ENCODE data around the gene MT1H.
"Not testable (repeated sequence)": the region's sequence is repeated elsewhere in the genome, so short reads cannot be mapped to it uniquely, and the experiment has no call there.

Gene MT1H

DNA sequence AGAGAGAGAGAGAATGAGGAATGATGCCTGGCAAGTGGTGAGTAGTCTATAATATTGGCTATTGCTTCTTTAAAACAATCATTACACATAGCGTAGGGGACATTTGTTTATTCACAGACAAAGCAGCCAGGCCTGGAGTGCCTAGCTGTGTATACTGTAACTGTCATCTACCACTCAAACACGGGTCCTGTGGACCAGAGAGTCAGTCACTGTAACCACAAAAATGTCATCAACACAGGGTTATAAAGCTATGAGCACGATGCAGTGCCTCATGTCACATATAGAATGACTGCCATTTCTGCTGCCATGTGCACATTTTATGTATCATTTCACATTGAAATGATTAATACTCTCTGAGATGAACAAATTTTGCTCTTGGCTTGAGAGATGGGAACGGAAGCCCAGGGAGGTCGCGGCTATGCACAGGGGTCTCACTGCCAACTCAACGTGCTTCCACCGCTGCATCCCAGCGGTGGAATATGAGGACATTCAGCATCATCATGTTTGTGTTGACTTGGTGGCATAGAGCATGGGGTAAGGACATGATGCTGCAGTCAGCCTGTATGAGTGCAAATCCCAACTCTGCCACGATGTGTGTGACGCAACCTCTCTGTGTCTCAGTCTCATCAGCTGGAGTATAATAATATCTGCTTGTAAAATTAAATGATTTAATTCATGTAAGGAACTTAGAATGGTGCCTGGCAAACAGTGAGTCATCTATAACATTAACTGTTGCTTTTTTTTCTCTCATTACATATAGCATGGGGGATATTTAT, 3.3 kb downstream of the MT1H start:
- Histone ChIP-seq H3K36me3 (replicated peaks; ENCODE audit: insufficient read depth, low read length) (no peaks in the 10 kb centered on the region), H3K79me2 (ENCODE audit: low read length) (no peaks in the 10 kb centered on the region), H3K4me1 (ENCODE audit: low read length) (no peaks in the 10 kb centered on the region), H2AFZ (ENCODE audit: low read length) (no peak overlapping the region), H3K27ac (ENCODE audit: low read length) (no peak overlapping the region), H3K9me3 (replicated peaks; ENCODE audit: insufficient read depth, low read length) (no peaks in the 10 kb centered on the region), H3K9me2 (replicated peaks; ENCODE audit: insufficient read depth, low read length) (no peaks in the 10 kb centered on the region), H3K27me3 (replicated peaks; ENCODE audit: insufficient read depth, low read length) (peaks cover 75% of the 10 kb centered on the region), H3K9ac (ENCODE audit: low read length) (no peak overlapping the region), H4K20me1 (ENCODE audit: insufficient read depth, low read length) (no peaks in the 10 kb centered on the region), H3K4me3 (ENCODE audit: low read length) (no peak overlapping the region), H3F3A (ENCODE audit: insufficient read depth, low read length) (no peaks in the 10 kb centered on the region), H3K4me2 (ENCODE audit: low read depth, low read length) (no peak overlapping the region)
- no peak for DNase-seq
- TF ChIP-seq EZH2phosphoT487 (IDR thresholded peaks at IDR 0.05; ENCODE audit: low read length): no peak

- Histone ChIP-seq H3K9ac (ENCODE audit: low read length) (no peak overlapping the region), H3K4me2 (ENCODE audit: low read depth, low read length) (no peak overlapping the region), H3F3A (ENCODE audit: insufficient read depth, low read length) (no peaks in the 10 kb centered on the region), H3K9me3 (replicated peaks; ENCODE audit: insufficient read depth, low read length) (no peaks in the 10 kb centered on the region), H3K4me1 (ENCODE audit: low read length) (no peaks in the 10 kb centered on the region), H3K27me3 (replicated peaks; ENCODE audit: insufficient read depth, low read length) (peaks cover 68% of the 10 kb centered on the region), H3K27ac (ENCODE audit: low read length) (no peak overlapping the region), H3K4me3 (ENCODE audit: low read length) (no peak overlapping the region), H3K9me2 (replicated peaks; ENCODE audit: insufficient read depth, low read length) (no peaks in the 10 kb centered on the region), H2AFZ (ENCODE audit: low read length) (no peak overlapping the region), H3K79me2 (ENCODE audit: low read length) (no peaks in the 10 kb centered on the region), H3K36me3 (replicated peaks; ENCODE audit: insufficient read depth, low read length) (no peaks in the 10 kb centered on the region), H4K20me1 (ENCODE audit: insufficient read depth, low read length) (no peaks in the 10 kb centered on the region)
- no peak for TF ChIP-seq EZH2phosphoT487 (IDR thresholded peaks at IDR 0.05; ENCODE audit: low read length)
- TF ChIP-seq, protein P1, sequence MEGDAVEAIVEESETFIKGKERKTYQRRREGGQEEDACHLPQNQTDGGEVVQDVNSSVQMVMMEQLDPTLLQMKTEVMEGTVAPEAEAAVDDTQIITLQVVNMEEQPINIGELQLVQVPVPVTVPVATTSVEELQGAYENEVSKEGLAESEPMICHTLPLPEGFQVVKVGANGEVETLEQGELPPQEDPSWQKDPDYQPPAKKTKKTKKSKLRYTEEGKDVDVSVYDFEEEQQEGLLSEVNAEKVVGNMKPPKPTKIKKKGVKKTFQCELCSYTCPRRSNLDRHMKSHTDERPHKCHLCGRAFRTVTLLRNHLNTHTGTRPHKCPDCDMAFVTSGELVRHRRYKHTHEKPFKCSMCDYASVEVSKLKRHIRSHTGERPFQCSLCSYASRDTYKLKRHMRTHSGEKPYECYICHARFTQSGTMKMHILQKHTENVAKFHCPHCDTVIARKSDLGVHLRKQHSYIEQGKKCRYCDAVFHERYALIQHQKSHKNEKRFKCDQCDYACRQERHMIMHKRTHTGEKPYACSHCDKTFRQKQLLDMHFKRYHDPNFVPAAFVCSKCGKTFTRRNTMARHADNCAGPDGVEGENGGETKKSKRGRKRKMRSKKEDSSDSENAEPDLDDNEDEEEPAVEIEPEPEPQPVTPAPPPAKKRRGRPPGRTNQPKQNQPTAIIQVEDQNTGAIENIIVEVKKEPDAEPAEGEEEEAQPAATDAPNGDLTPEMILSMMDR (IDR thresholded peaks at IDR 0.05; ENCODE audit: low read length): peak; percentile 45
- peak; percentile 11 for DNase-seq
Measured at GRCh38 chr16:56673921-56674320, 4.3 kb downstream of the MT1H start.

DNA sequence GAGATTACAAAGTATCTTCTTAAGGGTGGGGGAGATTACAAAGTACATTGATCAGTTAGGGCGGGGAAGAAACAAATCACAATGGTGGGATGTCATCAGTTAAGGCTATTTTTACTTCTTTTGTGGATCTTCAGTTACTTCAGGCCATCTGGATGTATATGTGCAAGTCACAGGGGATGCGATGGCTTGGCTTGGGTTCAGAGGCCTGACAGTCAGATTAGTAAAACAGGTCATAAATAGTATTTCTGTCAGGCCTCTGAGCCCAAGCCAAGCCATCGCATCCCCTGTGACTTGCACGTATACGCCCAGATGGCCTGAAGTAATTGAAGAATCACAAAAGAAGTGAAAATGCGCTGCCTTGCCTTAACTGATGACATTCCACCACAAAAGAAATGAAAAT, 5.0 kb downstream of the MT1H start:
- H2AFZ ChIP-seq (ENCODE audit: low read length); DNase-seq; H4K20me1 ChIP-seq (ENCODE audit: insufficient read depth, low read length); H3K4me1 ChIP-seq (ENCODE audit: low read length); H3F3A ChIP-seq (ENCODE audit: insufficient read depth, low read length); H3K27ac ChIP-seq (ENCODE audit: low read length); H3K79me2 ChIP-seq (ENCODE audit: low read length); H3K9me3 ChIP-seq (replicated peaks; ENCODE audit: insufficient read depth, low read length); H3K36me3 ChIP-seq (replicated peaks; ENCODE audit: insufficient read depth, low read length); H3K4me3 ChIP-seq (ENCODE audit: low read length); H3K9me2 ChIP-seq (replicated peaks; ENCODE audit: insufficient read depth, low read length); H3K9ac ChIP-seq (ENCODE audit: low read length); H3K4me2 ChIP-seq (ENCODE audit: low read depth, low read length): not testable (repeated sequence)
- peaks cover 61% of the 10 kb centered on the region for H3K27me3 ChIP-seq (replicated peaks; ENCODE audit: insufficient read depth, low read length)

DNA sequence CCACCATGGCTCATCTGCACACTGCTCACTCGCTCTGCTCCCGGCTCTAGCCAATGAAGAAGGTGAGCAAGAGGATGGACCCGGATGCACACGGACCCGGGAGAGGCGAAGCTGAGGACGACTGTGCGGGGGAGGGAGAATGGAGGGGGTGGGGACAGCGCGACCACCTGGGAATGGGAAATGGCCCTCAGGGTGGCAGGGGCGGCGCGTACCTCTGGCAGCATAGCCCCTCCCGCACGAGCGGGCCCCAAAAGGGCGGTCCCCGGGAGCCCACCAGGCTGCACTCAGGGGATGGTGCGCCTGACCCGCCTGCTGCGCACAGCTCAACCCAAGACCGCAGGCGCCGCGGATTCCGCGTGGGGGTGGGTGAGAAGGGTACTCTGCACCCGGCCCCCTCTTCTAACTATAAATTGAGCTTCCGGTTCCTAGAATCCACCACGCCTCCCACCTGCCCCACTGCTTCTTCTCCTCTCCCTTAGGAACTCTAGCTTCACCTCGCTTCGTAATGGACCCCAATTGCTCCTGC, 6.1 kb downstream of the MT1H start:
- H4K20me1 ChIP-seq (ENCODE audit: insufficient read depth, low read length): no peaks in the 10 kb centered on the region
- H3K4me2 ChIP-seq (ENCODE audit: low read depth, low read length): no peak overlapping the region
- no peaks in the 10 kb centered on the region for H3K9me2 ChIP-seq (replicated peaks; ENCODE audit: insufficient read depth, low read length)
- no peaks in the 10 kb centered on the region for H3K36me3 ChIP-seq (replicated peaks; ENCODE audit: insufficient read depth, low read length)
- H3K4me3 ChIP-seq (ENCODE audit: low read length): no peak overlapping the region
- DNase-seq: no peak
- H3K27me3 ChIP-seq (replicated peaks; ENCODE audit: insufficient read depth, low read length): peaks cover 50% of the 10 kb centered on the region
- TF ChIP-seq EZH2 (optimal IDR thresholded peaks at IDR 0.05; ENCODE audit: low read depth, low read length) (no peak), EZH2phosphoT487 (IDR thresholded peaks at IDR 0.05; ENCODE audit: low read length) (no peak)
- TF ChIP-seq, protein P1 (IDR thresholded peaks at IDR 0.05; ENCODE audit: low read length): no peak
- no peak overlapping the region for H3K9ac ChIP-seq (ENCODE audit: low read length)
- no peaks in the 10 kb centered on the region for H3K4me1 ChIP-seq (ENCODE audit: low read length)
- H3K79me2 ChIP-seq (ENCODE audit: low read length): no peaks in the 10 kb centered on the region
- no peak overlapping the region for H3K27ac ChIP-seq (ENCODE audit: low read length)
- H3K9me3 ChIP-seq (replicated peaks; ENCODE audit: insufficient read depth, low read length): no peaks in the 10 kb centered on the region
- no peak overlapping the region for H2AFZ ChIP-seq (ENCODE audit: low read length)
- no peaks in the 10 kb centered on the region for H3F3A ChIP-seq (ENCODE audit: insufficient read depth, low read length)
